Midbrain (tissue), 1 donor: ENCODE data around the gene PRM2.
A peak's percentile ranks its signal among the peaks of the same experiment; 100 is the strongest.
"Not testable (repeated sequence)": the region's sequence is repeated elsewhere in the genome, so short reads cannot be mapped to it uniquely, and the experiment has no call there.

Source experiments
- DNase-seq: peaks from one replicate; lab custom pipeline; 2025; lab: John Stamatoyannopoulos, UW

The PRM2 gene

DNA sequence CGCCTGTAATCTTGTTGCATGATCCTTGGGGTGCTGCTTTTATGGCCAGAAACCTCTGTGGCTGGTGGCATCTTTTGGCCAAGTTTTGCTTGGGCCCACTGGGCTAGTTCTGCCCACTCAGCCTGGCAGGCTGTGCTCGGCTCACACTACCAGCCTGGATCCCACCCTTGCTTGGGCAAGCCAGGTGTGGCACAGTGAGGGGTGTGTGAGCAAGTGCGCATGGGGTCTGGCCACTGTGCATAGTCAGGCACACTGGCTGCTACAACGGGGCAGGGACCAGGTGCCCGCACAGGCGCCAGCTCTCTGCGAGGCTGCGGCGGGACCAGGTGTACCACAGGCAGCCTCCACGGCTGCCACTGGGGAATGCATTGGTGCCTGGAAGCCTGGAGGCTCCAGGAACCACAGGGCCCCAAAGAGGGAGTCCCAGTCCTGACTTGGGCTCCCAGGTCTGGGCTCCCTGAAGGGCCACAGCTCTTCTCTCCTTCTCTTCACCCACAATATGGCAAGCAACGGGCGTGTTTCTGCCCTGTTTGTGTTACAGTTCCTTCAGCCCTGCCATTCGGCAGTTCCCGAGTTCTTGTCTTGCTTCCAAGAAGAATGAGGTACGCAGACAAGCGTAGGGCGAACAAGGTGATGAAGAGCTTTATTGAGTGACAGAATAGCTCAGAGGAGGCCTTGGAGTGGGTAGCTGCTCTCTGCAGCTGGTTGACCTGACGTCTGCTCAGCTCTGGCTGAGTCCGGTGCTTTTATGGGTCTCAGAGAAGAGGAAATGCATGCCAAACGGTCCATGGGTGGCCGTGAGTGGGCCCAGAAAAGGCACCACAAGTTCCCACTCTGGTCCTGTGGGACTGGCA lies 31.6 kb upstream of the PRM2 start:
- DNase-seq, result no peak

DNA sequence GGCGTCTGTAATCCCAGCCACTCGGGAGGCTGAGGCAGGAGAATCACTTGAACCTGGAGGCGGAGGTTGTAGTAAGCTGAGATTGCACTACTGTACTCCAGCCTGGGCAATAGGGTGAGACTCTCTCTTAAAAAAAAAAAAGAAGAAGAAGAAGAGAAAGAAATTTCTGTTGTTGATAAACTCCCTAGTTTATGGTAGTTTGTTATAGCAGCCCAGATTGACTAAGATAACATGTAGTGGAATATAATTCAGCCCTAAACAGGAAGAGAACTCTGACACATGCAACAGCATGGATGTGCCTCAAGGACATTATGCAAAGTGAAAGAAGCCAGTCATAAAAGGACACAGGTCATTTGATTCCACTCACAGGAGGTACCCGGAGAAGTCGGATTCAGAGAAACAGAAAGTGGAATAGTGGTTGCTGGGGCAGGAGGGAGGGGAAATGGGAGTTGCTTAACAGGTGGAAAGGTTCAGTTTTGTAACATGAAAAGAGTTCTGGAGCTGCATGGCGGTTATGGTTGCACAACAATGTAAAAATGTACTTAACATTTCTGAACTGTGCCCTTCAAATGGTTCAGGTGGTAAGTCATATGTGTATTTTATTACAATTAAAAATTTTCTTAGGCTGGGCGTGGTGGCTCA lies 30.8 kb upstream of the PRM2 start:
- DNase-seq, result no peak

DNA sequence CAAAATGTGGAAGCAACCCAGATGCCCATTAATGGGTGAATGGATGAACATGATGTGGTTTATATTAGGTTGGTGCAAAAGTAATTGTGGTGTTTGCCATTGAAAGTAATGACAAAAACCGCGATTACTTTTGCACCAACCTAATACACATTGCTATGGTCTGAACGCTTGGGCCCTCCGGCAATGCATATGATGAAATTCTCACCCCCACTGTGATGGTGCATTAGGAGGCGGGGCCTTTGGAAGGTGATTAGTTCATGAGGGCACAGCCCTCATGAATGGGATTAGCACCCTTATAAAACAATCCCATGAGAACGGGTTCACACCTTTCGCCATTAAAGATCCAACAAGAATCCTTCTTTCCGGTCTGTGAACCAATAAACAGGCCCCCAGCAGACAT lies 30.1 kb upstream of the PRM2 start:
- DNase-seq, result no peak

DNA sequence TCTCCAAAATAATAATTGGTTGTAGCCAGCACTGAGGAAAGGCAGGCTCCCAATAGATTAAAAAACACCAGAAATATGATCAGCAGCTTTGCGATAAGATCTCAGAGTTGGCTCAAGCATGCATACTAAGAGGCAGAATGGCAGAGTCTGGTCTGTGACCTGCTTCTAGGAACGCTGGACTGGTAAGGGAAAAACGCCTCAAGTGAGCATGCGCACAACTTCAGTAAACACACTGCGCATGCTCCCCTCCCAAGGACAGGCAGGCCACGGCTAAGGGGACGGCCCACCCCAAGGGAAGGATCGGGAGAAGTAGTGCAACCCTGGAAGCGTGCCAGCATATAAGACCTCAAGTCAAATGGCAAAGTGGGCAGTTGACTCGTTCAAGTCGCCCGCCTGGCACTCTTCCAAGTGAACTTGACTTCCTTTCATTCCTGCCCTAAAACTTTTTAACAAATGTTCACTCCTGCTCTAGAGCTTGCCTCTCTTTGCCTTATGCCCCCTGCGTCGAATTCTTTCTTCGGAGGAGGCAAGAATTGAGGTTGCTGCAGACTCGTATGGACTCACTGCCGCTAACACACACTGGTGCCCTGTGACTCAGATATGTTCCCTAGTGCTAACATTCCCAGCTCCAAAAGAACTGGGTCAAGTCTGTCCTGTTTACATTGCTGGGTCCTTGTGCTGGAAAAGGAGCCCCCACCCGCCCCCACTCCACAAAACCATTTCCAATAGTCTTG lies 27.3 kb upstream of the PRM2 start:
- DNase-seq, result no peak

DNA sequence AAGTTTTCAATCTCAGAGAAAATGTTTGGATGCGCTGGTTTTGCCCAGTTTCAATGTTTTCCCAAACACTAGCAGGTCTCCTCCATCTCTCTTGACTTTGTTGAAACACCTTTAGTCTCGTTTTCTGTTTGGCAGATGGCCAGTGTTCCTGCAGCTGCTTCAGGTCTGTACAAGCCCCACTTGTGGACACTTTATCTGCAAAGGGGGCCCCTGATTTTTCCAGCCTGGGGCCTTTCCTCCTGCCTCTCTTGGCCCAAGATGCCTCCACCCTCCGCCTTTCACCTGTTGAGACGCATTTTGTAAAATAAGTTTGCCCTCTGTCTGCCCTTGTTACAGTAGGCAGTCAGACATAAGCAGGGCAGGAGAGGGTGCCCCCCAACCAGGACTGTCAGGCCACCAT lies 26.7 kb upstream of the PRM2 start:
- DNase-seq, result no peak

DNA sequence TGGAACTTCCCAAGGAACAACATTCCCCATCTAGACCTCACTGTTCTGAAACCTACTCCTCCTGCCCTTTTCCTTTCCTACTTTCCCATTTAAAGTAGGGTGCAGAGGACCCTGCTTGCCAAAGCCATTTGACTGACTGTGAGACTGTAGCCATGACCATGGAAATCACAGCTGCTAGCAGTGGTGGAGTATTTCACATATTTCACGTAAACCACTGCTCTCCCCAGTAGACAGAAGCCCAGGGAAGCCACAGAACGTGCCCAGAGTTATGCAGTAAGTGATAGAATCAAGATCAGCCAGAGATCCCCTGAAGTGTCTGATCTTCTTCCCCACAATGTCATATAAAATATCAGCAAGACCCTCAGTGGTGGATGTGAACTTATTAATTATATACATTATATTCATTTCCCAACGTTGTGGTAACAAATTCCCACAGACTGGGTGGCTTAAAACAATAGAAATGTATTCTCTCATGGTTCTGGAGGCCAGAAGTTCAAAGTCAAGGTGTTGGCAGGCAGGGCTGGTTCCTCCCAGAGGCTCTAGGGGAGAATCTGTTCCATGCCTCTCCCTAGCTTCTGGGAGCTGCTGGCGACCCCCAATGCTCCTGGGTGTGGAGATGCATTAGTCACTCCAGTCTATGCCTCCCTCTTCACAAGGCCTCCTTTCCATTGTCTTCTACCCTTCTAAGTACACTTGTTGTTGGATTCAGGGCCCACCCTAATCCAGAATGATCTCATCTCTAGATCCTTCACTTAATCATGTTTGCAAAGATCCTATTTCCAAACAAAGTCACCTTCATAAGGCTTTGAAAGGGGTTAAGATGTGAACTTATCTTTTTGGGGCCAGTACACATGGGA lies 25.6 kb upstream of the PRM2 start:
- DNase-seq, result no peak

DNA sequence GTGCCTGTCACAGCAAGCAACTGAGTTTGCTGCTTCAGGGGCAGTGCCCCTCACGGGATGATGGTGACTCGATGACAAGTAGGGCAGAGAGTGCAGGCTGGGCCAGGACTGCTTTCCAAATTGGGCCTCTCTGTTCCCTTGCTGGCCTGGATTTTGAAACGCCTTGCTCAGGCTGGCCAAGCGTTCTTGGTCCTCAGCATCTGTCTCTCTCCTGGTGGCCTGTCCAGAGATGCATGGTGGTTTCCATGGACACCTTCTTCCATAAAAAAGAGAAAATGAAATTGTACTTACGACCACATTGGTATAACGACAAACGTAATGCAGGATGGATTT lies 24.2 kb upstream of the PRM2 start:
- no peak for DNase-seq

DNA sequence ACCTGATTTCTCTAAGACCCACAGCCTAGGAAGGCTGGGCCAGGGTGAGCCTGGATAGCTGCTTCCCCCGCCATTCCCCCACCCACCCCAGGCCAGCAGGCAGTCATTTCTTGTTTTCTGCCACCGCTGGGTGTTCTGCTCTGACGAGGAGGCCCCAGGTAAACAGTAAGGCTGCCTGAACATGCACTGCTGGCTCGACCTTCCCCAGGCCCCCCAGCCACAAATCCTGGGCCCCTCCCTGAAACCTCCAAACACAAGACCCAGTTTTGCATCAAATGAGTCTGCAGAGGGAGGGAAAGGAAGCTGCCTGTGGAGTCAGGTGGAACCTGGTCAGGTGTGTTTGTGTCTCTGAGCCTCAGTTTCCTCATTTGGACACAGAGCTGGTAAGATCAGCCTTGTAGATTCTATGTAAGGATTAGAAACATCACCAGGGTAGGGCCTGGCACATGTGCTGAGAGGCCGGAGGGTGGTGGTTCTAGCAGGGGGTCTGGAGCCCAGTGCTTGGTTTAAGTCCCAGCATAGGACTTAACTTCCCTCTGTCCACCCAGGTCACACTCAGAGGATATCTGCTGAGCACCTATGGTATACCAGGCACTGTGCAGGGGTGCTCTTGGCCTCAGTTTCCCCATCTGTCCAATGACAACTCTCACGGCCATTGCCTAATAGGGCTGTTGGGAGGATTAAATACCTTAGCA lies 23.7 kb upstream of the PRM2 start:
- DNase-seq, result no peak

DNA sequence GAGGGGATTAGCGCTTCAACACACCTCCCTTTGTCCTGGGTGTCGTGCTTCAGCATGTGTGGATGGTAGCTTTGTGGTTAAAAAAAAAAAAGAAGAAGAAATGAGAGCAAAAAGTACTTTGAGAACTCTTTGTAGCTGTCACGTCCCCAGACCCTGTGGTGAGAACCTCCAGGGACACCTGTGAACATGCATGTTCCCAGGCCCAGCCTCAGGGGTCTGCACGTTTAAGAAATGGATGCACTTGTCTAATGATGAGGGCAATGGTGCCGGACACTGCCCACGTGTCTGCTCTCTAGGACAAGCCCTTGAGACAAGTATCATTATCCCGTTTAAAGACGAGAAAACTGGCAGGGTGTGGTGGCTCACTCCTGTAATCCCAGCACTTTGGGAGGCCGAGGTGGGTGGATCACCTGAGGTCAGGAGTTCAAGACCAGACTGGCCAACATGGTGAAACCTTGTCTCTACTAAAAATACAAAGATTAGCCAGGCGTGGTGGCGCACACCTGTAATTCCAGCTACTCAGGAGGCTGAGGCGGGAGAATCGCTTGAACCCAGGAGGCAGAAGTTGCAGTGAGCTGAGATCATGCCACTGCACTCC lies 22.8 kb upstream of the PRM2 start:
- DNase-seq, result not testable (repeated sequence)

DNA sequence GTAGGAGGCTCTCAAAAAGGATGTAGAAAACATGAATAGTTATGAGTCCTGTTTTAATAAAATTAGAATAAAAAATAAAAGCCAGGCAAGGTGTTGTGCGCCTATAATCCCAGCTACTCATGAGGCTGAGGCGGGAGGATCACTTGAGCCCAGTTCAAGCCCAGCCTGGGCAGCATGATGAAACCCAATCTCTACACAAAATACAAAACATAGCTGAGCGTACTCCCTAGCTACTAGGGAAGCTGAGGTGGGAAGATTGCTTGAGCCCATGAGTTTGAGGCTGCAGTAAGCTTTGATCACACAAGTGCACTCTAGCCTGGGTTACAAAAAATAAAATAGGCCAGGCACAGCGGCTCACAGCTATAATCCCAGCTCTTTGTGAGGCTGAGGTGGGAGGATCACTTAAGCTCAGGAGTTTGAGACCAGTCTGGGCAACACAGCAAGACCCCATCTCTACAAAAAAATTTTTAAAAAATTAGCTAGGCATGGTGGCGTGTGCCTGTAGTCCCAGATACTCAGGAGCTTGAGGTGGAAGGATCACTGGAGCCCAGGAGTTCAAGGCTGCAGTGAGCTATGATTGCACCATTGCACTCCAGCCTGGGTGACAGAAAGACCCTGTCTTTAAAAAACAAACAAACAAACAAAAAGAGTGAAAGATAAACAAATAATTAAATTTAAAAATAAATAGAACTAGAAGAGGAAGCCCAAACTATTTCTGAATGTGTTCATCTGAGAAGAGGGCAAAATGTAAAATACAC lies 22.0 kb upstream of the PRM2 start:
- DNase-seq, result no peak

DNA sequence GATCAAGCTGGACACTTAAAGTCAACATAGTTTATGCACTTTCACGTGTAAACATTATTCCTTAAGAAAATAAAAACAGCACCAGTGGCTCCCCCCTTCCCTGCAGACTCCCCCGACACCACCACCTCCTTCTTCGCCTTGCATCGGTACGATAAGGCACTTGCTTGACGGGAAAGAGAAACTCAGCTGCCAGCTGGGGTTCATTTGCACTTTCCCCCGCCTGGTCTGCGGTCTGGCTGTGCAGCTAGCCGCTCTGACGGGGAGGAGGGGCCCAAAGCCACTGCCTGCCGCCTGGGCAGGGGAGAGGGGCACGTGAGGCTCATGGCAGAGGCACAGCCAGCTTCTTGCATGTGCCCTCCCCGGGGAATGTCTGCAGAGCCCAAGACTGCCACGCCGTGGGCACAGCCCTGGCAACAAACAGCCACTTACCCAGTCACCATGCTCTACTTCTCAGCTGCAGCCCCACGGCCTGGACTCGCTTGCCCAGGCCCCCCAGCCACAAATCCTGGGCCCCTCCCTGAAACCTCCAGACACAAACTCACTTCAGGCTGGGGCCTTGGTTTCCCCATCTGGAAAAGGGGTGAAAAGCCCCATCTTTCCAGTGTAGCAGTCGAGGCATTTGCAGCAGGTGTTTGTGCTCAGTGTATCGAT lies 21.3 kb upstream of the PRM2 start:
- peak; percentile 78 for DNase-seq

DNA sequence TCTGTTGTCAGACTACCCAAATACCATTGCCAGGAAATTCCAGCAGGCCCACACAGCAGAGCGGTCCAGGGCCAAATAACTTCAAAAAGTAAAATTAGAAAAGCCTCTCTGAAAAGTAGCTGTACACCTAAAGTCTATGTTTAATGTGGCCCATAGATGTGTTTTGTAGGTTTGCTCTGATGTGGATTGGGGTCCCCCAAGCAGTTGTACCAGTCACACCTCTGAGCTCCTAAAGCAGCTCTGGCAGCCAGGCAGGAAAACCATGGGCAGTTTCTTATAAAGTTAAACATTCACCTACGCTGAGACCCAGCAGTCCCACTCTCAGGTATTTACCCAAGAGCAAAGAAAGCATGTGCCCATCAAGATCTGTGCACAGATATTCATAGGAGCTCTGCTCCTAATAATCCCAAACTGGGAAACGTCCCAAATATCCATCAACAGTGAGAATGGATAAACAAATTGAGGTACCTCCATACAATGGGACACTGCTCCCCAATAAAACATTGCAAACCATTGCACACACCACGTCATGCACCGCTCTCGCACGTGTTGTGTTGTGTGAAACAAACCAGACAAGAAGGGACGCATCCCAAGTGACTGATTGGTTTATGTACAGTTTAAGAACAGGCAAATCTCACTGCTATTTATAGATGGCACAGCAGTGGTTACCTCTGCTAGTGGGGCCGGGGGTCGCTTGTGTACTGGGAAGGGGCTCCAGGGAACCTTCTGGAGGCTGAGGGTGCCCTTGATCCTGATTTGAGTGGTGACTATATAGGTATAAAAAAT lies 20.6 kb upstream of the PRM2 start:
- DNase-seq, result no peak

DNA sequence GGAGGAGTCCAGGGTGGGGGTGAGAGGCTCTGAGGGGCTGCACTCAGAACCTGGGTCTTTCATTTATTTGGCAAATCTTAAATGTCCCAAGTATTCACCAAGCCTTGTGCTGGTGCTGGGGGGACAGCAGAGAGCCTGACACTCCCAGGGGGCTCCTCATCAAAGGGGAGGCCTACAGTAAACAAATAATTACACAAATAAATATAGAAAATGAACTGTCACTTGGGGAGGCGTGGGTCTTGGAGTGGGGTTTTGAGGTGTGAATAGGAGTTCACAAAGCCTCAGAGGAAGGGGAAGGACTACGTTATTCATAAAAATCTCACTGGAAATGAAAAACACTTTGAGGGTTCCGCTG lies 20.0 kb upstream of the PRM2 start:
- no peak for DNase-seq

DNA sequence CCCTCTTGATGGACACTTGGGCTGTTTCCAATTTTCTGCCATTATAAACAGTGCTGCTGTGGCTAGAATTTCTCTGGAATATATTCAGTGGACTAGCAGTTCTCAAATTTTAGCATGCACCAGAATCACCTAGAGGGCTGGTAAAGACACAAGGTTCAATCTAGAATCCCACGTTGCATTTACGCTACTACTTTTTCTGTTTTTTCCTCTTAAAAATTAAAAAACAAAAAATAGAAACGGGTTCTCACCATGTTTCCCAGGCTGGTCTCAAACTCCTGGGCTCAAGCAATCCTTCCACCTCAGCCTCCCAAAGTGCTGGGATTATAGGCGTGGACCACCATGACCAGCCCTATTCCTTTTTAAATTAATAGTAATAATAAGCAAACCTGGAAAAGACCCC lies 19.4 kb upstream of the PRM2 start:
- no peak for DNase-seq

DNA sequence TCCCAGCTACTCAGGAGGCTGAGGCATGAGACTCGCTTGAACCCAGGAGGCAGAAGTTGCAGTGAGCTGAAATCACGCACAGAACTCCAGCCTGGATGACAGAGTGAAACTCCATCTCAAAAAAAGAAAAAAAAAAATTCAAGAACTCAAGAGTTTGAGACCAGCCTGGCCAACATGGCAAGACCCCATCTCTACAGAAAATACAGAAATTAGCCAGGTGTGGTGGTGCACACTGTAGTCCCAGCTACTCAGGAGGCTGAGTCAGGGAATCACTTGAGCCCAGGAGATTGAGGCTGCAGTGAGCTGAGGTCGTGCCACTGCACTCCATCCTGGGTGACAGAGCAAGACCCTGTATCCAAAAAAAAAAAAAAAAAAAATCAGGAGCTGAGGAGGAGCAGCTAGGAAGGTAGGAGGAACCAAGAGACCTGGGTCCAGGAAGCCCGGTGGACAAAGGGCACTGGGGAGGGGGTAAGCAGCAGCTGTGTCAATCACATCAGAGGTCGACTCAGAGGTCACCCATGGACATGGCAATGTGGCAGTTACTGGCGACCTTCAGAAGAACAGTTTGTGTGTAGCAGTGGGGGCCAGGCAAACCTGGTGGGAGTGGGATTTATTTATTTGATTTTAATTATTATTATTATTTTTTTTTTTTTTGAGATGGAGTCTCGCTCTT lies 15.9 kb upstream of the PRM2 start:
- DNase-seq, result no peak

DNA sequence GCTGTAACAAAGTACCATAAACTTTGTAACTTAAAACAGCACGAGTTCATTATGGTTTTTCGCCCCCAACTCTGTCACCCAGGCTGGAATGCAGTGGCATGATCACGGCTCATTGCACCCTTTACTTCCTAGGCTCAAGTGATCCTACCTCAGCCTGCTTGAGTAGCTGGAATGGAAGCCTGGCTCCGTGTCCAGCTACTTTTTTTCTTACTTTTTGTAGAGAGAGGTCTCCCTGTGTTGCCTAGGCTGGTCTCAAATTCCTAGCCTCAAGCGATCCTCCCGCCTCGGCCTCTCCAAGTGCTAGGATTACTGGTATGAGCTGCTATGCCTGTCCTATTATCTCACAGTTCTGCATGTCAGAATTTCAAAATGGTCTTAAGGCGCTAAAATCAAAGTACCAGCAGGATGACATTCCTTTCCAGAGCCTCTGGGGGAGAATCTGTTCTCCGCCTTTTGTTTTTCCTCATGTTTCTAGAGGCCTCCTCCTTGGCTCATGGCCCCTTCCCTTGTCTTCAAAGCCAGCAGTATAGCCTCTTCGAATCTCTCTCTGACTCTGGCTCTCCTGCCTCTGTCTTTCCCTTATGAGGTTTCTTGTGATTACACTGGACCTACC lies 14.9 kb upstream of the PRM2 start:
- no peak for DNase-seq

DNA sequence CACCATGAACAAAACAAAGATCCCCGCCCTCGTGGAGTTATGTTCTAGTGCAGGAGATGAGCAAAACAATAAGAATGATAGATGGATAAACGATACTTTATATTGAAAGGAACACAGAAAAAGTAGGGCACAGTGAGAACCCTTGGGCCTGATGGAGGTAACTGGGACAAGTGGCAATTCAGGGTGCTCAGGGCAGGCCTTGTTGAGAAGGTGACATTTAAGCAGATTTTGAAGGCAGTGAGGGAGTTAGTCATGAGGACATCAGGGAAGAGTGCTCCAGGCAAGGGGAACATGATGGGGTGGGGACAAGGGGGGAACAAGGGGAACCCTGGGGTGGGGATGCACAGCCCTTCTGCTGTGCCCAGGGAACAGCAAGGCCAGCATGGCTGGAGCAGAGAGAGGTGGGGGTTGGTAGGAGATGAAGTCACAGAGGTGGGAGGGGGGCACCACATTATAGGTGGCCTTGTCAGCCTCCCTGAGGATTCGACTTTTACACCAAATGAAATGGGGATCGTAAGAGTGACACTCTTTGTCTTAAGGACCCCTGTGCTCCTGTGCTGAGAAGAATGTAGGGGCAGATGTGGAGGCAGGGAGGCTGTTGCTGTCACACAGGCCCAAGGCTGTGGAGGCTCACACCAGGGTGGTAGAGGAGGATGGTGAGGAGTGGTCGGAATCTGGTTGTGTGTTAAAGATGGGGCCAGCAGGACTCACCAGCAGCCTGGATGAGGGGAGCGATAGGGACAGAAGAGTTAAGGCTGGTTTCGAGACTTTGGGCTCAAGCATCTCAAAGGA lies 14.0 kb upstream of the PRM2 start:
- no peak for DNase-seq
